GM18499 (cell line): ENCODE results near the gene RHOC.

Experiments
- ATAC-seq: cut with Tn5 transposase; IDR thresholded peaks from one replicate; pipeline ENCODE4 v1.9.1; 2021; ENCODE audit warnings: moderate number of reproducible peaks; ENCODE audit not compliant: insufficient read depth, unreplicated experiment

Gene RHOC

DNA sequence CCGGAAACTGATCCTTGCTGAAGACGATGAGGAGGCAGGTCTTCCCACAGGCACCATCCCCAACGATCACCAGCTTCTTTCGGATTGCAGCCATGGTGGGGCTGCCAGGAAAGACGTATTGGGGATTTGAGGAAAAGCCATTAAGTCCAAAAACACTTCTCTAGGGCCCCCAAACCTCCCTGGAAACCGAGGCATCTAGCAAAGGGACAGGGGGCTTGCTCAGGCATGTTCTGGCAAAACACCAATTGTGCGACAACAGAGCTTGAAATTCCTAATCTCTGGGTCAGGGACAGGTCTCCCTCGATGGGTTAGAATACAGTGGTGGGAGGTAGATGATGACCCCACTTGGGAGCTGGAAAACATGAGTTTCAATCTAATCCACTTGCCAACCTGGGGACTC lies 3.2 kb downstream of the RHOC start:
- ATAC-seq: no peak

GRCh38 chr1:112702420-112703261 lies 4.3 kb downstream of the RHOC start:
- ATAC-seq: no peak

GRCh38 chr1:112702067-112702395 lies 4.9 kb downstream of the RHOC start:
- no peak for ATAC-seq

GRCh38 chr1:112701227-112702066 lies 5.5 kb downstream of the RHOC start:
- no peak for ATAC-seq

DNA sequence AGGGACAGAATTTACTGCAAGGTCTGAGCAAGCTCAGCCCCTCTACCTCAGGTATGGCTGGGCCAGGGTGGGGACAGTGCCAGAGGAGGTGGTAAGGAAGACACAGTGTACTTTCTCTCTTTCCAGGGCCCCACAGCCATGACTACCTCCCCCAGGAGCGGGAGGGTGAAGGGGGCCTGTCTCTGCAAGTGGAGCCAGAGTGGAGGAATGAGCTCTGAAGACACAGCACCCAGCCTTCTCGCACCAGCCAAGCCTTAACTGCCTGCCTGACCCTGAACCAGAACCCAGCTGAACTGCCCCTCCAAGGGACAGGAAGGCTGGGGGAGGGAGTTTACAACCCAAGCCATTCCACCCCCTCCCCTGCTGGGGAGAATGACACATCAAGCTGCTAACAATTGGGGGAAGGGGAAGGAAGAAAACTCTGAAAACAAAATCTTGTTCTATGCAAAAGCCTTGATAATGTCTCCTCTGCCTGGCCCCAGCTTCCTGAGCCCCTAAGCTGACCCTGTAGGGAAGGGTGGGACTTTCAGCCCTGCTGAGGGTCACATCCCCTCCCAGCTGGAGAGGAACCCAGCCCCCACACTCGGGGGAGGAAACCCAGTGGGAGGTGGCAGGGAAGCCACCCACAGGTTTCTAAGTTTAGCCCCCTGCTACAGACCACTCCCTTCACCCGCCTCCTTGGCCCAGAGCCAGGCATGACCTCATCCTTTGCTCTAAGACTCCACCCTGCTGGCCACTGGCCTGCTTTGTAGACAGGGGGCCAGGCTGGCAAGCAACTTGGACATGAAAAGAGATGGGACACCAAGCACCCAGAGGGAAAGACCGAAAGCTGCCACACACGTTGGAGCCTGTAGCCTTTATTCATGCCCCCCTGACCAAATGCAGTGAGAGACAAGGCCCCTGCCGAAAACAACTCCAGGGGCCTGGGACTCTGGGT lies 6.4 kb downstream of the RHOC start:
- ATAC-seq: no peak

DNA sequence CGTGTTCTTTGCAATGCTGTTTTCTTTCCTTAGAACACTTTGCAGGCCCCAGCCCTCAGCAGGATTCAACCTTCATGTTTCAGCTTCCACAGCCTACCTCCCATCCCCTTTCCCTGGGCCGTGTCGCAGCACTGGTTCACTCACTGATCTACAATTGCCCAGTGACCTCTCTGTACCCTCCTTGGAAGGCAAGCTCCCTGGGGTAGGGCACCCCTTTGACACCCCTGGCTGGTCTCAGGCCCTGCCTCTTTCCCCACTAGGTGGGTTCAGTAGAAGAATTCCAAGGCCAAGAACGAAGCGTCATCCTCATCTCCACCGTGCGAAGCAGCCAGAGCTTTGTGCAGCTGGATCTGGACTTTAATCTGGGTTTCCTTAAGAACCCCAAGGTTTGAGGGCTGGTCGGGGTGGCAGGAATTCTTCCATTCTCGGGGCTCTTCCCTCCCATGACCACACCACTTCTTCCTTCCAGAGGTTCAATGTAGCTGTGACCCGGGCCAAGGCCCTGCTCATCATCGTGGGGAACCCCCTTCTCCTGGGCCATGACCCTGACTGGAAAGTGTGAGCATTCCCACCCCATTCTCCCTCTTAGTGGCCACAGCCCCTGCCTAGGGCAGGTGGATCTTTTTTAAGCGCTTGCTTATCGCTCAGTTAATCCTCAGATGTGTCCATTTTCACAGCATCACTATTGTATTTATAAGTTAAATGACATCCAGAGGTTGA lies 7.3 kb downstream of the RHOC start:
- ATAC-seq: no peak

DNA sequence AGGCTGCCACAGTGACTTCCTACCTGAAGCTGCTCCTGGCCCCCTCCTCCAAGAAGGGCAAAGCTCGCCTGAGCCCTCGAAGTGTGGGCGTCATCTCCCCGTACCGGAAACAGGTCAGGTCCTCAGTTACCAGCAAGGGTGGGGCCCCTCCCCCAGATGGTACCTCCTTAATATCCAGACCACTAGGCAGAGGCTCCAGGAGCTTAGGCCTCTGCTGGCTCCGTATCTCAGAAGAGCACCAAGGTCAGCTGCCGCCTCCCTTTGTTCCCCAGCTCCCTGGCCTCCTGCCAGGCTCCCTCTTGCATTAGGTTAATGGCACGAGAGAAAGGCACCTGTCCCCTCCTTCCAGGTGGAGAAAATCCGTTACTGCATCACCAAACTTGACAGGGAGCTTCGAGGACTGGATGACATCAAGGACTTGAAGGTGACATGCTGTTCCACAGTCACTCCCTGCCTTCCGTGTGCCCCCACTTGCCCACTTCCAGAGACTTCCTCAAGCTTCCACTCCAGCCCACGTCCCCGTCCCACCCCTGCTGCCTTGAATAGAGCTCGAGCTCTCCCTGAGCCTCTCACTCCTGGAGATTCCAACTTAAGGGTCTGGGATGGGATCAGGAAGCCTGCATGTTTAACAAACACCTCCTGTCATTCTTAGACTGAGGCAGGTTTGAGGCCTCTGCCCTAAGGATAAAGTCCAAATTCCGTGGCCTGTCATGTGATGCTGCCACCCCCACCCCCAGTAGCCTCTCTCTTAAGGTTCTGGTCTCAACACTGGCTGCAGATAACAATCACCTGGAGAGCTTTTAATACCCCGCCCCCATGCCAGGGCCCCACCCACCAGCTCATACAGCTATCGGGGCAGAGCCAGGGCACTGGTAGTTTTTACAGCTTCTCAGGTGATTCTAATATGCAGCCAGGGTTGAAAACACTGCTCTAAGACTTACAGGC lies 8.3 kb downstream of the RHOC start:
- no peak for ATAC-seq

- ATAC-seq: no peak
Measured at GRCh38 chr1:112697781-112698201, 9.1 kb downstream of the RHOC start.

DNA sequence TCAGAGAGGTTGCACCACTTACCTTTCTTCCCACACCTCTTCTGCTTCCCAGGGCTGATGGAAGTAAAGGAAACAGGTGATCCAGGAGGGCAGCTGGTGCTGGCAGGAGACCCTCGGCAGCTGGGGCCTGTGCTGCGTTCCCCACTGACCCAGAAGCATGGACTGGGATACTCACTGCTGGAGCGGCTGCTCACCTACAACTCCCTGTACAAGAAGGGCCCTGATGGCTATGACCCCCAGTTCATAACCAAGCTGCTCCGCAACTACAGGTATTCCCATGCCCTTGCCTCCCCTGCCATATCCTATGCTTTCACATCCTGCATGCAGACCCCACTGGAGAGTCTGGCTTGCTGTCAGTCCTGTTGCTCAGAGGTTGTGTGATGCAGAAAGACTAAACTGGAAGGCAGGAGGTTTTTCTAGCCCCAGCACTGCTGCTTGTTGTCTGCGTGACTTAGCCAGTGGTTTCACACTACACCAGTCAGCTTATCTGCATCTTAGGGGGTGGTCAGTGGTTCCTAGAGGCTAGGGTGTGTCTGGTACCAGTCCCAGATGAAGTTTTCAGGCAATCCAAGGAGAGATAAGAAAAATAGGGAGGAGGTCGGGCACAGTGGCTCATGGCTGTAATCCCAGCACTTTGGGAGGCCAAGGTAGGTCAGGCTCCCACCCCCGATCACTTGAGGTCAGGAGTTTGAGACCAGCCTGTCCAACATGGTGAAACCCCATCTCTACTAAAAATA lies 10.2 kb downstream of the RHOC start:
- no peak for ATAC-seq

DNA sequence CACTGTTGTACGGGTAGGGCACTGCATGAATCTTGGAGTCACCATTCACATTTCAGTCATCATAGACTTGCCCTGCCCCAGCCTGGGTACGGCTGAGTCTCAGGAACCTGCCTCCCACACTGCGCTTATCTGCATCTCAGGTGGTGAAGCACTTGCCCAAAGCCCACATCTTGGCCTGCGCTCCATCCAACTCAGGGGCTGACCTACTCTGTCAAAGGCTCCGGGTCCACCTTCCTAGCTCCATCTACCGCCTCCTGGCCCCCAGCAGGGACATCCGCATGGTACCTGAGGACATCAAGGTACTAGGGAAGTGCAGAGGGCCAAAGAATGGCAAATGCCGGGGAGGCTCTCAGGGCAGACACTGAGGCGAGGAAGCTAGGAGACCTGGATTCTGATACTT lies 11.7 kb downstream of the RHOC start:
- ATAC-seq: no peak

- no peak for ATAC-seq
Measured at GRCh38 chr1:112694363-112694929, 12.5 kb downstream of the RHOC start.

DNA sequence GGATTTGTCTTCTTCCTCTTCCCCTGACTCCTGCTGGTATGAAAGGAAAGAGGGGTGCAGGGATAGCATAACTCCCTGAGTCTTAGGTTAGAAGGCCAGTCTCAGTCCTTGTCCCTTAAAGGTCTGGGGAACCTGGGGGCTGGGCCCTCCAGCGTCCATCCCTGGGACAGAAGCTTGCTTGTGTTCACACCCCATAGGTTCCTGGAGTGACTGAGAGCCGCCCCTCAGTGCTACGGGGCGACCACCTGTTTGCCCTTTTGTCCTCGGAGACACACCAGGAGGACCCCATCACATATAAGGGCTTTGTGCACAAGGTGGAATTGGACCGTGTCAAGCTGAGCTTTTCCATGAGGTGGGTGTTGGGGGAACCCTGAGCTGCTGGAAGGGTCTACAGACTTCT lies 13.1 kb downstream of the RHOC start:
- no peak for ATAC-seq

GRCh38 chr1:112692681-112693080 lies 14.2 kb downstream of the RHOC start:
- ATAC-seq: no peak

DNA sequence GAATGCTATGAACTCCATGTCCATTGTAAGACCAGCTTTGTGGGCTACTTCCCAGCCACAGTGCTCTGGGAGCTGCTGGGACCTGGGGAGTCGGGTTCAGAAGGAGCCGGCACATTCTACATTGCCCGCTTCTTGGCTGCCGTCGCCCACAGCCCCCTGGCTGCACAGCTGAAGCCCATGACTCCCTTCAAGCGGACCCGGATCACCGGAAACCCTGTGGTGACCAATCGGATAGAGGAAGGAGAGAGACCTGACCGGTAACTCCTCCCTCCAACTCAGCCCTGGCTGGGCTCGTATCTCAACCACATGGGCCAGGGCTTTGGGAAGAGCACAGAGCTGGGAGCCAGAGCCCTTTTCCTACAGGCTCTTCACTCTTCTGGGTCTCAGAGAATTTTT lies 17.1 kb downstream of the RHOC start:
- ATAC-seq: no peak

DNA sequence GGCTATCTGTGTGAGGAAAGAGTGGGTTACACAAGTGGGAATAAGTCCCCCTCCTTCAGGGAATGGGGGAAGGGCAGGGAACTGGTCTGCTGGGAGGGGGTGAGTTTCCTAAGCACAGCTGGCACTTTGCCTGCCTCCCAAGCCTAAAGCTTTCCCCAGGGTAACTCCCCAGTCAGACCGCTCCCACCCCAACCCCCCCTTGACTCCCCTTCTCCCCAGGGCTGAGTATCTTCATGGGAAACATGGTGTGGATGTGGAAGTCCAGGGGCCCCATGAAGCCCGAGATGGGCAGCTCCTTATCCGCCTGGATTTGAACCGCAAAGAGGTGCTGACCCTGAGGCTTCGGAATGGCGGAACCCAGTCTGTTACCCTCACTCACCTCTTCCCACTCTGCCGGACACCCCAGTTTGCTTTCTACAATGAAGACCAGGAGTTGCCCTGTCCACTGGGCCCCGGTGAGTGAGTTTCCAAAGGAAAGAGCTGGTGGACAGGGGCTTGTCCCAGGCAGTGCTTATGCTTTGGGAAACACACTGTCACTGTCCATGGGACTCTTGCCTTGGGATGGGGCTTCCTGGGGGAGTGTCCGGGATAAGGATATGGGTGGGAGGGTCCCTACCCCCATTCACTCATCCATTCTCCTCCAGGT lies 17.6 kb downstream of the RHOC start:
- no peak for ATAC-seq

DNA sequence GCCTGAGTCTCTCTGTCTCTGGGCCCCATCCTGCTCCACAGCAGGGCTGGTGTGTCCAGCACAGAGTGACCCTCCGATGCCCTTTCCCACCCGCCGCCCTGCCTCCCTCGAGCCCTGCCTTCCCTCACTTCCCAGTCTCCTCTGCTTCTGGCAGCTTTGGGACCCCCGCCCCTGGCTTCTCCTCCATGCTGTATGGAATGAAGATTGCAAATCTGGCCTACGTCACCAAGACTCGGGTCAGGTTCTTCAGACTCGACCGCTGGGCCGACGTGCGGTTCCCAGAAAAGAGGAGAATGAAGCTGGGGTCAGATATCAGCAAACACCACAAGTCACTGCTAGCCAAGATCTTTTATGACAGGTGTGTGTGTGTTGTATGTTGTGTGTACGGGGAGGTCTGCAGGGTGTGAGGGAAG lies 18.1 kb downstream of the RHOC start:
- ATAC-seq: no peak

DNA sequence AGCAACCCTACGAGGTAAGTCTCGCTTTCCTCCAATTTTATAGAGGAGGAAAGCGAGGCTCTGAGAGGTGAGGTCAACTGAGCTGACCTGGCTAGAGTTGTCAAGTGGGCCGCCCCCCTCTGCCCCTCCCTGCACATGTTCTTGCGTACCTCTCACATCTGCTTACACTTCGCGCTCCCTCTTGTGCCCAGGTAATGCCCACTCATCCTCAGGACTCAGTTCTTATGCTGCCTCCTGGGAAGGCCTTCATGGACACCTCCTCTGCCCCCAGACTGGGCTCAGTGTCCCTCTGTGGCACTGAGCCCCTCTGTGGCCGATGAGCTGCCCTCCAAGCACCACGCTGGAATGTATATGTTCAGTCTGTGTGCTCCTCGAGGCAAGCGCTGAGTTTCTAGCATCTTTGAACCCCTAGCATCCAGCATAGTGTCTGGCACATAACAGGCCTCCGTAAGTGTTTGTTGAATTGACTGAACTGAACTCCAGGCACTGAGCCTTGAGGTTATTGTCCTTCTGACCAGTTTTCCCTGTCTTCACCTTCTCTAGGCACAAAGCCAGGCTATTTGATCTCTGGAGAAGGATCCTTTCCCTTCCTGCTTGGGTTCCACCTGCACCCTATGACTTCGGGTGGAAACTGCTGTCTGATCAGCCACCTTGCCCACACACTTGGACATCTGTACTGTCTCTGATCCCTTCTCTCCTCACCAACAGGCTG lies 19.0 kb downstream of the RHOC start:
- ATAC-seq: no peak
